ENCODE data around the gene FAM107B.

GRCh38 chr10:14820775-14821154 is 46.1 kb upstream of the FAM107B start:
- TF ChIP-seq CTCF (conservative IDR thresholded peaks at IDR 0.05; ENCODE audit: low read depth, low read length), result no peak
- TF ChIP-seq EZH2 (IDR thresholded peaks at IDR 0.05; ENCODE audit: borderline replicate concordance, low read depth, low read length, poor library complexity, severe bottlenecking), result no peak
